HCT116 (cell line): ENCODE results near the gene KRT81. TPM values are rescaled to one million over a fixed set of nuclear protein-coding genes. Genes with fewer than 3 reads are reported as not detected.

ENCODE experiments used
- ATAC-seq: fragments of 200-7000 bp; cut with Tn5 transposase; 2 replicates; pipeline ENCODE4 v1.9.1; 2020; ENCODE audit warnings: mild to moderate bottlenecking, moderate library complexity
- BruUV-seq: library from RNA; stranded (reverse); fragments of 400-500 nt; replicated peaks from 2 replicates; lab custom pipeline; 2021; lab: Mats Ljungman, UMichigan
- CTCF ChIA-PET: fragments of 300-600 bp; sonication (Branson Sonifier 250); formaldehyde crosslinking; loops from one replicate; lab custom pipeline; 2021; ENCODE audit warnings: antibody characterized with exemption; lab: Charles Lee
- POLR2A ChIA-PET: fragments of 300-600, 350-600 bp; sonication (Branson Sonifier 250); formaldehyde crosslinking; loops from one replicate; lab custom pipeline; 2021; ENCODE audit warnings: antibody characterized with exemption; lab: Charles Lee
- RAD21 ChIA-PET, 2 experiments: fragments of 300-600 bp; sonication (Branson Sonifier 250); formaldehyde crosslinking; loops; one replicate each; lab custom pipeline; 2023; ENCODE audit warnings: low total read pairs in 2 of 2; ENCODE audit not compliant: uncharacterized antibody in 2 of 2, unreplicated experiment in 2 of 2, low non-redundant PET in 1 of 2; lab: Charles Lee
- DNase-seq: peaks from one replicate; pipeline ENCODE4 v3.0.0-alpha.2; 2010; ENCODE audit warnings: low read depth, low spot score
- H2AFZ ChIP-seq: fragments of 200-600 bp; shearing (Covaris generic), sonication (generic); 2 replicates; pipeline ENCODE4 v1.6.1; 2017; ENCODE audit warnings: low read depth, mixed run types, mixed read lengths, antibody characterized with exemption, low read length; ENCODE audit not compliant: poor library complexity, severe bottlenecking
- H3K27ac ChIP-seq: 2 replicates; pipeline ENCODE4 v1.5.1; 2012; ENCODE audit warnings: low read depth, low read length
- H3K27me3 ChIP-seq: fragments of 200-600 bp; sonication (generic); 2 replicates; pipeline ENCODE4 v1.6.1; 2016; ENCODE audit warnings: mixed run types, low read length, mixed read lengths; ENCODE audit not compliant: insufficient read depth
- H3K36me3 ChIP-seq, 2 experiments: fragments of 200-500 bp in 1 of 2; fragments of 200-600 bp in 1 of 2; sonication (Bioruptor generic) in 1 of 2; sonication (generic) in 1 of 2; 2 replicates each; pipeline versions ENCODE4 v1.5.1 to v1.6.1; 2014 to 2016; ENCODE audit warnings: low read length in 2 of 2, inconsistent platforms in 1 of 2, mixed read lengths in 1 of 2, mixed run types in 1 of 2; ENCODE audit not compliant: insufficient read depth in 2 of 2, control insufficient read depth in 1 of 2
- H3K4me1 ChIP-seq, 2 experiments: fragments of 200-600 bp in 1 of 2; sonication (generic) in 1 of 2; 2 replicates each; pipeline versions ENCODE4 v1.5.1 to v1.6.1; 2012 to 2017; ENCODE audit warnings: low read length in 2 of 2, inconsistent platforms in 1 of 2, mild to moderate bottlenecking in 1 of 2, mixed read lengths in 1 of 2, mixed run types in 1 of 2, moderate library complexity in 1 of 2; ENCODE audit not compliant: insufficient read depth in 2 of 2, control insufficient read depth in 1 of 2
- H3K4me2 ChIP-seq: fragments of 200-600 bp; sonication (generic); 2 replicates; pipeline ENCODE4 v1.6.1; 2017; ENCODE audit warnings: mixed run types, low read length, mixed read lengths
- H3K4me3 ChIP-seq, 2 experiments: fragments of 200-600 bp in 1 of 2; sonication (generic) in 1 of 2; replicated peaks in 1 of 2; 2 replicates each; pipeline ENCODE4 v1.5.1; 2011 to 2016; ENCODE audit warnings: low read length in 2 of 2, control low read depth in 1 of 2, low read depth in 1 of 2, mild to moderate bottlenecking in 1 of 2, mixed read lengths in 1 of 2, mixed run types in 1 of 2
- H3K79me2 ChIP-seq: fragments of 200-600 bp; sonication (generic); 2 replicates; pipeline ENCODE4 v1.6.1; 2017; ENCODE audit warnings: mild to moderate bottlenecking, mixed run types, low read length, moderate library complexity, mixed read lengths; ENCODE audit not compliant: insufficient read depth
- H3K9ac ChIP-seq: fragments of 200-600 bp; sonication (generic); 2 replicates; pipeline ENCODE4 v1.6.1; 2016; ENCODE audit warnings: low read length, mixed read lengths
- H3K9me2 ChIP-seq: fragments of 200-600 bp; sonication (generic), shearing (Covaris generic); 2 replicates; pipeline ENCODE4 v1.6.1; 2017; ENCODE audit warnings: mixed run types, mild to moderate bottlenecking, moderate library complexity; ENCODE audit not compliant: insufficient read depth
- H3K9me3 ChIP-seq, 2 experiments: fragments of 200-500 bp in 1 of 2; fragments of 200-600 bp in 1 of 2; sonication (Bioruptor generic) in 1 of 2; sonication (generic) in 1 of 2; 2 replicates each; pipeline ENCODE4 v1.6.1; 2014 to 2017; ENCODE audit warnings: low read length in 2 of 2, mixed read lengths in 2 of 2, inconsistent platforms in 1 of 2, low read depth in 1 of 2, mild to moderate bottlenecking in 1 of 2, mixed run types in 1 of 2, moderate library complexity in 1 of 2; ENCODE audit not compliant: control insufficient read depth in 1 of 2, insufficient read depth in 1 of 2
- H4K20me1 ChIP-seq: fragments of 200-600 bp; sonication (generic), shearing (Covaris generic); 2 replicates; pipeline ENCODE4 v1.6.1; 2017; ENCODE audit warnings: mixed run types, mild to moderate bottlenecking, moderate library complexity; ENCODE audit not compliant: insufficient read depth
- CBX3 ChIP-seq: IDR thresholded peaks from 2 replicates; pipeline ENCODE4 v1.6.1; 2012; ENCODE audit warnings: low read depth
- CEBPB ChIP-seq: IDR thresholded peaks from 2 replicates; pipeline ENCODE4 v1.6.1; 2012; ENCODE audit warnings: low read depth
- EGR1 ChIP-seq: IDR thresholded peaks from 2 replicates; pipeline ENCODE4 v1.6.1; 2012; ENCODE audit warnings: low read depth
- ELF1 ChIP-seq: IDR thresholded peaks from 2 replicates; pipeline ENCODE4 v1.6.1; 2012; ENCODE audit warnings: low read depth, borderline replicate concordance
- EZH2 ChIP-seq: fragments of 200-600 bp; sonication (generic); IDR thresholded peaks from 2 replicates; pipeline ENCODE4 v1.6.1; 2017; ENCODE audit warnings: antibody characterized with exemption, mixed run types
- JUND ChIP-seq: IDR thresholded peaks from 2 replicates; pipeline ENCODE4 v1.6.1; 2012
- POLR2AphosphoS5 ChIP-seq: IDR thresholded peaks from 2 replicates; pipeline ENCODE4 v1.6.1; 2011; ENCODE audit warnings: mild to moderate bottlenecking, low read depth, low read length, moderate library complexity
- SIN3A ChIP-seq: IDR thresholded peaks from 2 replicates; pipeline ENCODE4 v1.6.1; 2012; ENCODE audit warnings: low read depth
- SP1 ChIP-seq: IDR thresholded peaks from 2 replicates; pipeline ENCODE4 v1.6.1; 2012; ENCODE audit warnings: low read depth
- SRF ChIP-seq: IDR thresholded peaks from 2 replicates; pipeline ENCODE4 v1.6.1; 2012; ENCODE audit warnings: low read depth
- TCF7L2 ChIP-seq: IDR thresholded peaks from 2 replicates; pipeline ENCODE4 v1.7.0; 2011; ENCODE audit warnings: borderline replicate concordance, inconsistent platforms; ENCODE audit not compliant: insufficient read depth, insufficient read length; ENCODE audit errors: extremely low read depth
- YY1 ChIP-seq: IDR thresholded peaks from 2 replicates; pipeline ENCODE4 v1.6.1; 2011; ENCODE audit warnings: low read length, low read depth, moderate library complexity, mild to moderate bottlenecking; ENCODE audit not compliant: insufficient replicate concordance; ENCODE audit errors: extremely low read depth
- ZNF274 ChIP-seq: fragments of 200-500 bp; sonication (Bioruptor generic); IDR thresholded peaks from 2 replicates; pipeline ENCODE4 v1.6.1; 2014; ENCODE audit warnings: mild to moderate bottlenecking, low read depth, low read length, inconsistent platforms
- intact Hi-C: fragments of 100-400 bp; cut with micrococcal nuclease; formaldehyde crosslinking; loops from 2 replicates; pipeline ENCODE4 v1.10.0; 2022
- total RNA-seq: library from RNA; stranded (reverse); gene quantifications from one replicate; pipeline ENCODE4 v1.2.1, GENCODE V29; 2021; ENCODE audit not compliant: unreplicated experiment
- TF ChIP-seq, protein P1 (sequence below), 3 experiments: fragments of 200-600 bp in 1 of 3; sonication (generic) in 1 of 3; IDR thresholded peaks in 2 of 3; conservative IDR thresholded peaks in 1 of 3; 2 replicates each; pipeline ENCODE4 v1.5.1; 2012 to 2017; ENCODE audit warnings: low read depth in 2 of 3, low read length in 2 of 3, antibody characterized with exemption in 1 of 3, borderline replicate concordance in 1 of 3, control low read depth in 1 of 3, mild to moderate bottlenecking in 1 of 3, mixed read lengths in 1 of 3, mixed run types in 1 of 3, moderate library complexity in 1 of 3; ENCODE audit not compliant: insufficient read depth in 1 of 3
- TF ChIP-seq, protein P2 (sequence below): IDR thresholded peaks from 2 replicates; pipeline ENCODE4 v1.6.1; 2012
- TF ChIP-seq, protein P3 (sequence below): IDR thresholded peaks from 2 replicates; pipeline ENCODE4 v1.6.1; 2012
- TF ChIP-seq, protein P4 (sequence below): IDR thresholded peaks from 2 replicates; pipeline ENCODE4 v1.6.1; 2011; ENCODE audit warnings: mild to moderate bottlenecking, low read length, moderate library complexity; ENCODE audit not compliant: insufficient replicate concordance; ENCODE audit errors: extremely low read depth

The KRT81 gene
- total RNA-seq, 1 experiment from 2014 or later, result 0.84 TPM

DNA sequence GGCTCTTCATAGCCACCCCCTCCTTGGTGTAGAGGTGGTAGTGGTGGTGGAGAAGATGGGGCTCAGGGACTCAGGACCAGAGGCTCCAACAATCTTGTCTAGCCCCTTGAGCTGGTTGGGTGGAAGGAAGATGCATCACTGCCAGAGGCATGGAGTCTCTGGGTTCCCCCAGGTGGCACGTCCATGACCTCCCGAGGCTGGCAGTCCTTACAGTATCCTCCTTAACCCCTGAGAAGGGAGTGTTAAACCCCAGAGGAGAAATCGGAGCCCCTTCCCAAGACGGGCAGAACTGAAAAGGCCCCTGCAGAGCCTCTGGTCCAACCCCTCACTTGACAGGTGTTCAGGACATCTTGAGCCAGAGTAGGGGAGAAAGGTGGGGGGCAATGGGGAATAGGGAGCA lies 20.8 kb upstream of the KRT81 start:
- ATAC-seq (no peak), DNase-seq (no peak)
- Histone ChIP-seq H3K36me3 (no peaks in the 10 kb centered on the region), H3K4me2 (no peak overlapping the region), H3K79me2 (no peaks in the 10 kb centered on the region), H3K4me3 (no peak overlapping the region), H3K9me2 (no peaks in the 10 kb centered on the region), H3K27me3 (no peaks in the 10 kb centered on the region), H3K4me1 (peaks cover 10 to 29% of the 10 kb centered on the region in 2 experiments), H3K9ac (no peak overlapping the region), H3K9me3 (no peaks in the 10 kb centered on the region), H3K27ac (no peak overlapping the region), H4K20me1 (no peaks in the 10 kb centered on the region), H2AFZ (no peak overlapping the region)
- TF ChIP-seq EZH2, result no peak
- no peak for TF ChIP-seq JUND
- TF ChIP-seq YY1, result no peak
- CTCF ChIA-PET, result interaction anchor here (0.7 to 2.7 kb wide), 4 partner anchors 8 to 155 kb away, joined by 3 to 17 read pairs (median 6); no protein-coding TSS in a partner anchor
- intact Hi-C loops, result no loop called here
- RAD21 ChIA-PET, result no interaction called here
- POLR2A ChIA-PET, result interaction anchor here (1.7 kb wide), 1 partner anchor 31 kb away, joined by 4 read pairs; no protein-coding TSS in a partner anchor
- BruUV-seq, result no TSS peak

DNA sequence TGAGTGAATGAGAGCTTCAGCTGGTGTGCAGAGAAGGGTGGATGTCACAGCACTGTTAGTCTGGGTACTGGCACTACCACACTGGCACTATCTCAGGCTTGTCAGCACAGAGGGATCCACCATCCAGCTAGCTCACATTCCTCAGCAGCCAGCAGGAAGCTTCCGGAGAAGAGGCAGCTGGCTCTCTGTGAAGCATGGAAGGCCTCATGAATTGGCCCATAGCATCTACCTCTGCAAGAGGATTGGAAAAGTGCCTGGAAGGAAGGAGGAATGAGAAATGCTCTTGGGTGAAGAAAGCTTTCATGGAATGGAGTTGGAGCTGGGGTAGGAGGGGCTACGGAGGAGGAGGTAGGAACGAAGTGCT lies 19.9 kb upstream of the KRT81 start:
- BruUV-seq, result no TSS peak
- H3K36me3 ChIP-seq, result no peaks in the 10 kb centered on the region
- H3K9ac ChIP-seq, result no peak overlapping the region
- intact Hi-C loops, result no loop called here
- no peak overlapping the region for H3K4me2 ChIP-seq
- no peak for ATAC-seq
- no peak overlapping the region for H3K4me3 ChIP-seq
- no peaks in the 10 kb centered on the region for H3K9me3 ChIP-seq
- RAD21 ChIA-PET, result no interaction called here
- no peaks in the 10 kb centered on the region for H4K20me1 ChIP-seq
- H3K27me3 ChIP-seq, result no peaks in the 10 kb centered on the region
- no peaks in the 10 kb centered on the region for H3K9me2 ChIP-seq
- no peak overlapping the region for H2AFZ ChIP-seq
- no peaks in the 10 kb centered on the region for H3K79me2 ChIP-seq
- no peak for DNase-seq
- no peak overlapping the region for H3K27ac ChIP-seq
- no peak for TF ChIP-seq JUND
- TF ChIP-seq, protein P1, sequence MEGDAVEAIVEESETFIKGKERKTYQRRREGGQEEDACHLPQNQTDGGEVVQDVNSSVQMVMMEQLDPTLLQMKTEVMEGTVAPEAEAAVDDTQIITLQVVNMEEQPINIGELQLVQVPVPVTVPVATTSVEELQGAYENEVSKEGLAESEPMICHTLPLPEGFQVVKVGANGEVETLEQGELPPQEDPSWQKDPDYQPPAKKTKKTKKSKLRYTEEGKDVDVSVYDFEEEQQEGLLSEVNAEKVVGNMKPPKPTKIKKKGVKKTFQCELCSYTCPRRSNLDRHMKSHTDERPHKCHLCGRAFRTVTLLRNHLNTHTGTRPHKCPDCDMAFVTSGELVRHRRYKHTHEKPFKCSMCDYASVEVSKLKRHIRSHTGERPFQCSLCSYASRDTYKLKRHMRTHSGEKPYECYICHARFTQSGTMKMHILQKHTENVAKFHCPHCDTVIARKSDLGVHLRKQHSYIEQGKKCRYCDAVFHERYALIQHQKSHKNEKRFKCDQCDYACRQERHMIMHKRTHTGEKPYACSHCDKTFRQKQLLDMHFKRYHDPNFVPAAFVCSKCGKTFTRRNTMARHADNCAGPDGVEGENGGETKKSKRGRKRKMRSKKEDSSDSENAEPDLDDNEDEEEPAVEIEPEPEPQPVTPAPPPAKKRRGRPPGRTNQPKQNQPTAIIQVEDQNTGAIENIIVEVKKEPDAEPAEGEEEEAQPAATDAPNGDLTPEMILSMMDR (IDR thresholded peaks at IDR 0.05 in 2 of 3, conservative IDR thresholded peaks at IDR 0.05 in 1 of 3; ENCODE audit: borderline replicate concordance in 1 of 3, insufficient read depth in 1 of 3, low read depth in 2 of 3, low read length in 2 of 3), result no peak
- TF ChIP-seq CBX3, result no peak
- no peak for TF ChIP-seq EZH2
- TF ChIP-seq POLR2AphosphoS5, result no peak
- no peak for TF ChIP-seq SP1
- TF ChIP-seq, protein P2, sequence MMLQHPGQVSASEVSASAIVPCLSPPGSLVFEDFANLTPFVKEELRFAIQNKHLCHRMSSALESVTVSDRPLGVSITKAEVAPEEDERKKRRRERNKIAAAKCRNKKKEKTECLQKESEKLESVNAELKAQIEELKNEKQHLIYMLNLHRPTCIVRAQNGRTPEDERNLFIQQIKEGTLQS, result no peak
- TF ChIP-seq EGR1, result no peak
- no peak for TF ChIP-seq ELF1
- no peak for TF ChIP-seq SIN3A
- no peak for TF ChIP-seq SRF
- TF ChIP-seq CEBPB, result no peak
- TF ChIP-seq ZNF274, result no peak
- TF ChIP-seq, protein P3, sequence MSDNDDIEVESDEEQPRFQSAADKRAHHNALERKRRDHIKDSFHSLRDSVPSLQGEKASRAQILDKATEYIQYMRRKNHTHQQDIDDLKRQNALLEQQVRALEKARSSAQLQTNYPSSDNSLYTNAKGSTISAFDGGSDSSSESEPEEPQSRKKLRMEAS, result no peak
- TF ChIP-seq, protein P4, sequence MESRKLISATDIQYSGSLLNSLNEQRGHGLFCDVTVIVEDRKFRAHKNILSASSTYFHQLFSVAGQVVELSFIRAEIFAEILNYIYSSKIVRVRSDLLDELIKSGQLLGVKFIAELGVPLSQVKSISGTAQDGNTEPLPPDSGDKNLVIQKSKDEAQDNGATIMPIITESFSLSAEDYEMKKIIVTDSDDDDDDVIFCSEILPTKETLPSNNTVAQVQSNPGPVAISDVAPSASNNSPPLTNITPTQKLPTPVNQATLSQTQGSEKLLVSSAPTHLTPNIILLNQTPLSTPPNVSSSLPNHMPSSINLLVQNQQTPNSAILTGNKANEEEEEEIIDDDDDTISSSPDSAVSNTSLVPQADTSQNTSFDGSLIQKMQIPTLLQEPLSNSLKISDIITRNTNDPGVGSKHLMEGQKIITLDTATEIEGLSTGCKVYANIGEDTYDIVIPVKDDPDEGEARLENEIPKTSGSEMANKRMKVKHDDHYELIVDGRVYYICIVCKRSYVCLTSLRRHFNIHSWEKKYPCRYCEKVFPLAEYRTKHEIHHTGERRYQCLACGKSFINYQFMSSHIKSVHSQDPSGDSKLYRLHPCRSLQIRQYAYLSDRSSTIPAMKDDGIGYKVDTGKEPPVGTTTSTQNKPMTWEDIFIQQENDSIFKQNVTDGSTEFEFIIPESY, result no peak
- TF ChIP-seq TCF7L2, result no peak
- no peak for TF ChIP-seq YY1
- TF ChIP-seq, all 23 proteins: peak for 0
- ChIA-PET CTCF (interaction anchor here (0.9 to 2.7 kb wide), 6 partner anchors 8 to 61 kb away, joined by 3 to 17 read pairs (median 4); no protein-coding TSS in a partner anchor), POLR2A (interaction anchor here (1.7 kb wide), 1 partner anchor 30 kb away, joined by 4 read pairs; no protein-coding TSS in a partner anchor)
- peaks cover 10 to 33% of the 10 kb centered on the region in 2 experiments for H3K4me1 ChIP-seq
